ENCODE data around the gene TBC1D1. TPM values are rescaled to one million over a fixed set of nuclear protein-coding genes. Genes with fewer than 3 reads are reported as not detected.

The TBC1D1 gene
- total and polyA plus RNA-seq, 2 of the 8 experiments (the other 6 are each of a cell fraction or from before 2014, with no cell fraction given): 96.9 to 162 TPM

- Histone ChIP-seq H4K20me1 (replicated peaks in 1 of 2; ENCODE audit: control insufficient read depth in 1 of 2, insufficient read depth in 2 of 2, low read length in 2 of 2) (no peaks in the 10 kb centered on the region), H3K4me3 (ENCODE audit: extremely low read depth in 1 of 4, insufficient read depth in 2 of 4, low read depth in 3 of 4, low read length in 4 of 4) (no peak overlapping the region), H3K23ac (ENCODE audit: insufficient read length) (no peak overlapping the region), H2BK120ac (replicated peaks; ENCODE audit: low read depth, low read length) (no peak overlapping the region), H2BK15ac (ENCODE audit: low read length) (no peak overlapping the region), H3K4ac (replicated peaks; ENCODE audit: insufficient read length, low read depth, low read length) (no peak overlapping the region), H3K18ac (ENCODE audit: extremely low read depth, low read length) (no peak overlapping the region), H3K27ac (ENCODE audit: low read depth, low read length) (no peak overlapping the region), H4K8ac (ENCODE audit: extremely low read depth, insufficient read depth, low read length) (no peak overlapping the region), H3K9ac (replicated peaks in 1 of 4; ENCODE audit: extremely low read depth in 1 of 4, low read depth in 3 of 4, low read length in 3 of 4) (no peak overlapping the region), H3K36me3 (ENCODE audit: control insufficient read depth in 2 of 4, insufficient read depth in 4 of 4, low read length in 3 of 4) (no peaks in the 10 kb centered on the region), H3K4me2 (ENCODE audit: insufficient read depth in 1 of 2, low read depth in 2 of 2, low read length in 2 of 2) (no peak overlapping the region), H3K56ac (replicated peaks; ENCODE audit: insufficient read length, low read depth, low read length) (no peak overlapping the region), H3K4me1 (replicated peaks in 1 of 4; ENCODE audit: control insufficient read depth in 3 of 4, insufficient read depth in 4 of 4, low read length in 3 of 4) (no peaks in the 10 kb centered on the region; a peak in 1 of 7 replicates), H3K79me2 (ENCODE audit: control insufficient read depth in 1 of 2, insufficient read depth in 2 of 2, low read length in 2 of 2) (no peaks in the 10 kb centered on the region), H3K14ac (ENCODE audit: insufficient read length) (no peak overlapping the region), H2BK20ac (ENCODE audit: low read length) (no peak overlapping the region), H4K91ac (replicated peaks; ENCODE audit: insufficient read length, low read length) (no peak overlapping the region), H3K9me3 (ENCODE audit: insufficient read depth in 2 of 2, low read depth in 1 of 2, low read length in 1 of 2) (no peaks in the 10 kb centered on the region), H2AFZ (ENCODE audit: low read length) (no peak overlapping the region), H4K5ac (ENCODE audit: insufficient read length, low read depth, low read length) (no peak overlapping the region), H3K79me1 (ENCODE audit: low read depth, low read length) (no peaks in the 10 kb centered on the region), H3K27me3 (replicated peaks in 1 of 4; ENCODE audit: control insufficient read depth in 3 of 4, extremely low read depth in 1 of 4, insufficient read depth in 3 of 4, low read length in 3 of 4) (no peaks in the 10 kb centered on the region), H2BK12ac (ENCODE audit: low read depth, low read length) (no peak overlapping the region), H3K23me2 (ENCODE audit: low read depth, low read length) (no peaks in the 10 kb centered on the region), H2AK5ac (ENCODE audit: low read depth, low read length) (no peak overlapping the region), H2BK5ac (ENCODE audit: low read depth, low read length) (no peak overlapping the region)
- ChIA-PET POLR2A (ENCODE audit: partially characterized antibody) (no interaction called here), CTCF (ENCODE audit: partially characterized antibody) (interaction anchor here (1.3 kb wide), 1 partner anchor 126 kb away, joined by 5 read pairs; no protein-coding TSS in a partner anchor)
- no peak for FAIRE-seq
- DNase-seq (ENCODE audit: low read depth in 1 of 2, low spot score in 2 of 2): no peak
- TF ChIP-seq TBP (IDR thresholded peaks at IDR 0.05; ENCODE audit: low read depth, low read length) (no peak), NANOG (IDR thresholded peaks at IDR 0.05; ENCODE audit: insufficient read depth, low read depth, low read length, poor library complexity, severe bottlenecking) (no peak), E2F6 (IDR thresholded peaks at IDR 0.05) (no peak), SIRT6 (IDR thresholded peaks at IDR 0.05; ENCODE audit: low read length) (no peak), CBX5 (IDR thresholded peaks at IDR 0.05; ENCODE audit: low read depth, low read length) (no peak), GABPA (IDR thresholded peaks at IDR 0.05; ENCODE audit: borderline replicate concordance, insufficient read depth, low read length) (no peak), SP2 (IDR thresholded peaks at IDR 0.05; ENCODE audit: low read length) (no peak), TAF1 (IDR thresholded peaks at IDR 0.05; ENCODE audit: low read depth, low read length) (no peak), FOSL1 (IDR thresholded peaks at IDR 0.05; ENCODE audit: insufficient read depth, low read depth, low read length) (no peak)
- 87% methylated on average over 1 of the region's 1 CpG; no CpG with 5 or more reads in 1 of the 2 experiments for WGBS, 2 experiments (ENCODE audit: extremely low coverage in 1 of 2, insufficient coverage in 1 of 2, insufficient read length in 1 of 2, insufficient replicate concordance in 2 of 2, low coverage in 1 of 2, low lambda C conversion rate in 2 of 2, missing lambda C conversion rate in 1 of 2)
Measured at GRCh38 chr4:37910091-37910486, 19.2 kb downstream of the TBC1D1 start.
